SHP77 treated with DMSO at 0.1 percent for 48 hours (cell line): ENCODE measurements around the gene GPR6.

Experiments used
- DNase-seq: peaks from one replicate; lab custom pipeline; 2025; lab: John Stamatoyannopoulos, UW

GPR6 gene, protein sequence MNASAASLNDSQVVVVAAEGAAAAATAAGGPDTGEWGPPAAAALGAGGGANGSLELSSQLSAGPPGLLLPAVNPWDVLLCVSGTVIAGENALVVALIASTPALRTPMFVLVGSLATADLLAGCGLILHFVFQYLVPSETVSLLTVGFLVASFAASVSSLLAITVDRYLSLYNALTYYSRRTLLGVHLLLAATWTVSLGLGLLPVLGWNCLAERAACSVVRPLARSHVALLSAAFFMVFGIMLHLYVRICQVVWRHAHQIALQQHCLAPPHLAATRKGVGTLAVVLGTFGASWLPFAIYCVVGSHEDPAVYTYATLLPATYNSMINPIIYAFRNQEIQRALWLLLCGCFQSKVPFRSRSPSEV

GRCh38 chr6:109978174-109979032 is at the start of gene GPR6:
Gene GPR6 (plus strand): TSS chr6:109978311. CDS start chr6:109979113, 802 bp downstream.
- DNase-seq: peak; percentile 49

GRCh38 chr6:109934293-109934692 is 43.8 kb upstream of the GPR6 start:
- DNase-seq: no peak

- no peak for DNase-seq
Observed at GRCh38 chr6:109939654-109940053, 38.5 kb upstream of the GPR6 start.

GRCh38 chr6:109944448-109944847 is 33.7 kb upstream of the GPR6 start:
- DNase-seq: no peak

GRCh38 chr6:109945091-109945490 is 33.0 kb upstream of the GPR6 start:
- no peak for DNase-seq

DNA sequence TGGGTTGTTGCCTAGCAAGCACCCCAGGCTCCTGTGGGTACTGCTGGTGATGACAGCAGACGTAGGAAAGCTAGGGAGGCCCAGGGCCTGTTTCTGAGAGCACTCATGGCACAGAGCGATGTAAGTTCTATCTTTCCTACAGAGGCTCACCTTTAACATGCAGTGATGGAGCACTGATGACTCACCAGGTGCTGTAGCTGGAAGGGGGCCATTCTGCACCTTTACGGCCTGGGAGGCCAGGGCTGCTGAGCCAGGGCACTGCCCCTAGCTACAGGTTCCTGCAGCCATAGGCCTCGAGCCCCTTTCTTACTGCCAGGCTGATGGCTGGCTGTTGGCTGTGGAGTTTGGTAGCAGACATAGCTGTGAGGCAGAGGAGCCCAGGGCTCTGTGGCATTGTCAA is 31.1 kb upstream of the GPR6 start:
- no peak for DNase-seq

DNA sequence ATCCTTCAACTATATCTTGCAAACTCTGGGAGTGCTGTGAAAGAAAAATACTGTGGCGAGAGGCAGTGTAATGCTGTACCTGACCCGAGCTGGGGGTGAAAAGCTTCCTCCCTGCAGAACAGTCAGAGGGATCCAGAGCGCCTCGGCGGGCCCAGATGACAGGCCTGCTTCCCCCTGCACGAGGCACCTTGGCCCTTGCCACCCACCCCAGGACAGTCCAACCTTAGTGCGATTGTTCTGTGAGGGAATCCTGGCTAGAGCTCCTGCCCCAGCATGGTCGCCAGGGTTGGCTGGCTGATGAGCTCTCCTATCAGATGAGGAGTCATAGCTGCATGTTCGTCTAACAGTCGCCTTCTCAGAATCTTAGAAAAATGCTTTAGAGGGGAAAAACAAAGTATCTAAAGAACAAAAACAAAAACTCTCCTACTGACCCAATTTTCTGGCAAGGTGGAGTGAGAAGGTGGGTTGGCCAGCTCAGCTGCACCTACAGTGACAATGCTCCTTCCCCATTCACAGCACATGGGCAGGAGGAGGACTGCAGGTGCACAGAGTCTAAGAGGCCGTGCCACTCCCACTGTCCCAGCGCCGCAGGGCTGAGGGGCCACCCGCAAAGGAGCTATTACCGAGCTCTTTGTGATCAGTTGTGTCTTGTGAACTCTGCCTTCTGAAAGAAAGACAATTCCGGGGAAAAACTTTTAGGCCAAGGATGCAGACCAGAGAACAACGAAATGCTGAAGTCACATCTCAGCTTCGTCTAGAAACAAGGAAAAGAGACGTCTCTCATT is 28.6 kb upstream of the GPR6 start:
- DNase-seq: no peak

DNA sequence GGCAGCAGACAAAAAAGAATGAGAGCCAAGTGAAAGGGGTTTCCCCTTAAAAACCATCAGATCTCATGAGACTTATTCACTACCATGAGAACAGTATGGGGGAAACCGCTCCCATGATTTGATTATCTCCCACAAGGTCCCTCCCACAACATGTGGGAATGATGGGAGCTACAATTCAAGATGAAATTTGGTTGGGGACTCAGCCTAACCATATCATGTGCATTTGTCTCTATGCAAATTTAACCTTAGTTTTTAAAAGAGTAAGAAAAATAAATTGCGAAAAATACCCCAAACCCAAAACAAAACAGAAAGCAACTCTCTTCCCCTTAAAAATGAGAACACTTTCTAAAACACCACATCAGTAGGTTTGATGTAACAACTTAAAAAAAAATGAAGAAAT is 22.6 kb upstream of the GPR6 start:
- no peak for DNase-seq

- DNase-seq: no peak
Observed at GRCh38 chr6:109958626-109959025, 19.5 kb upstream of the GPR6 start.

GRCh38 chr6:109961611-109962041 is 16.5 kb upstream of the GPR6 start:
- DNase-seq: no peak

GRCh38 chr6:109962271-109962670 is 15.8 kb upstream of the GPR6 start:
- DNase-seq: no peak

DNA sequence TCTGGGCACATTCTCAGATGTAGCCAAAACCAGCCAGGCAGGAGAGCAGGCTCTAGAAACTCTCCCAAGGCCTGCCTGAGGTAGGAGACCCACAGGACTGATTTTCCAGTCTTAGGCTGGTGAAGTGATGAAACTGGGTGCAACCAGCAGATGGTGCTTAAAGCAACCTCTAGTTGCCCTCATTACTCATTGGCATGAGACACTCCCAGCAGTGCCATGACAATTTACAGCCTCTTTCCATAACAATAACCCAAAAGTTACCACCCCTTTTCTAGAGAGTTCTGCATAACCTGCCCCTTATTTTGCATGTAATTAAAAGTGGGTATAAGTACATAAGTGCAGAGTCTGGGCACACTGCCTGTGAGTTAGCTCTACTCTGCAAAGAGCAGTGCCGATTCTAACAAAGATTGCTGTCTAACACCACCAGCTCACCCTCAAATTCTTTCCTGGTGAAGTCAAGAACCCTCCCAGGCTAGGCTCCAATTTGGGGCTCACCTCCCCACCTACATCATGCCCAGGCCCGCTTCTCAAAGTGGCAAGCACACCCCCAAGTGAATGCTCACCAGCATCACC is 14.4 kb upstream of the GPR6 start:
- DNase-seq: no peak

DNA sequence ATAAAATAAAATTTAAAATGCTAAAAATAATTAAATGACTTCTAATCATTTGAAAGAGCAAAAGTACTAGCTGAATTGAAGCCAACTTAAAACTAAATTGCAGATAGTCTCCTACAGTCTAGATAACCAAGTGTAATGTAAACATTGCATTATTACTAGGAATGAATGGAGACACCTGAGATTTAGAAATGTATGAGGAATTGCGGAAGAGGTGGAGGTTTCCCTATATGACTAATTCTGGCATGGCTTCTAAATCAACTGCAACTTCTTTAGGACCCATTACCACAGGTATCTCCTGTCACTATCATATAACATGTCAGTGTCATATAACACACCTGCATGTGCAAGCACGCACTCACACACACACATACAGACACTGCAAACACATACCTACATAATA is 13.2 kb upstream of the GPR6 start:
- no peak for DNase-seq

DNA sequence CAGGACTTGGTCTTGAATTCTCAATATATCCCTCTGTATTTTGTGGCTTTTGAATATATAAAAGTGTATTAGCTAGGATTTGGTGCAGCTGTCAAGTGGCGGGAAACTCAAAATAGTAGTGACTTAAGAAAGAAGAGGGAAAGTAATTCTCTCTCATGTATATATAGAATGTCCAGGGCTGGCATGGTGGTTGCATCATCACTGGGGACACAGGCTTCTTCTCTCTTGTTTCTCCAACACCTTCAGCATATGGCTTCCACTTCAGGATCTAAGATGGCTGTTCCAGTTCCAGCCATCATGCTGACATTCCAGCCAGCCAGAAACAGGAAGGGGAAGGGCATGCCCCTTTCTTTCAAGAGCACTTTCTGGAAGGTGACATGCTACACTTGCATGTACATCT is 11.8 kb upstream of the GPR6 start:
- DNase-seq: no peak

GRCh38 chr6:109977791-109978173 is 329 bp upstream of the GPR6 start:
- DNase-seq: no peak

DNA sequence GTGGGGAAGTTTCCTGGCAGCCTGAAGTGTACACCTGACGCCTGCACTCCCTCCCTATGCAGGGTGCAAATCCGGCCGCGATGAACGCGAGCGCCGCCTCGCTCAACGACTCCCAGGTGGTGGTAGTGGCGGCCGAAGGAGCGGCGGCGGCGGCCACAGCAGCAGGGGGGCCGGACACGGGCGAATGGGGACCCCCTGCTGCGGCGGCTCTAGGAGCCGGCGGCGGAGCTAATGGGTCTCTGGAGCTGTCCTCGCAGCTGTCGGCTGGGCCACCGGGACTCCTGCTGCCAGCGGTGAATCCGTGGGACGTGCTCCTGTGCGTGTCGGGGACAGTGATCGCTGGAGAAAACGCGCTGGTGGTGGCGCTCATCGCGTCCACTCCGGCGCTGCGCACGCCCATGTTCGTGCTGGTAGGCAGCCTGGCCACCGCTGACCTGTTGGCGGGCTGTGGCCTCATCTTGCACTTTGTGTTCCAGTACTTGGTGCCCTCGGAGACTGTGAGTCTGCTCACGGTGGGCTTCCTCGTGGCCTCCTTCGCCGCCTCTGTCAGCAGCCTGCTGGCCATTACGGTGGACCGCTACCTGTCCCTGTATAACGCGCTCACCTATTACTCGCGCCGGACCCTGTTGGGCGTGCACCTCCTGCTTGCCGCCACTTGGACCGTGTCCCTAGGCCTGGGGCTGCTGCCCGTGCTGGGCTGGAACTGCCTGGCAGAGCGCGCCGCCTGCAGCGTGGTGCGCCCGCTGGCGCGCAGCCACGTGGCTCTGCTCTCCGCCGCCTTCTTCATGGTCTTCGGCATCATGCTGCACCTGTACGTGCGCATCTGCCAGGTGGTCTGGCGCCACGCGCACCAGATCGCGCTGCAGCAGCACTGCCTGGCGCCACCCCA is 1.2 kb downstream of the GPR6 start:
- DNase-seq: no peak

- DNase-seq: no peak
Observed at GRCh38 chr6:109984410-109984809, 6.3 kb downstream of the GPR6 start.

DNA sequence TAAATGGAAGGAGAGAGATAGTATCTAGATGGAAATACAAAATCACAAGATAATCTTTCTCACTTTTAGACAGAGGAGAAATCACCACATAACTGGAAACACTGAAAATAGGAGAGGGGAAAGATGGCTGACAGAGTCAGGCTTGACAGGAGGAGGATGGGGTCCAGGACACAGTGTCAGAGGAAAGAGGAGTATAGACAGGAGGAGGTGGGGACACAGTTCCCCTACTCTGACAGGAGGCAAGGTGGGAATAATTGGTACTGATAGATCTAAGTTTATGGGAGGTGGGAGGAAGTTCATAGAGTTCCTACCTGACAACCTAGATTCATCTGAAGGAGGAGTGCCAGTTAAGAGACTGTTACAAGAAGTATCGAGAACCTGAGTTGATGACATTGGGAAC is 9.1 kb downstream of the GPR6 start:
- no peak for DNase-seq

- DNase-seq: no peak
Observed at GRCh38 chr6:109991201-109992101, 13.3 kb downstream of the GPR6 start.

- no peak for DNase-seq
Observed at GRCh38 chr6:109998159-109998785, 20.2 kb downstream of the GPR6 start.
